ENCODE measurements around the gene ADCY2.

- TF ChIP-seq, protein P1, sequence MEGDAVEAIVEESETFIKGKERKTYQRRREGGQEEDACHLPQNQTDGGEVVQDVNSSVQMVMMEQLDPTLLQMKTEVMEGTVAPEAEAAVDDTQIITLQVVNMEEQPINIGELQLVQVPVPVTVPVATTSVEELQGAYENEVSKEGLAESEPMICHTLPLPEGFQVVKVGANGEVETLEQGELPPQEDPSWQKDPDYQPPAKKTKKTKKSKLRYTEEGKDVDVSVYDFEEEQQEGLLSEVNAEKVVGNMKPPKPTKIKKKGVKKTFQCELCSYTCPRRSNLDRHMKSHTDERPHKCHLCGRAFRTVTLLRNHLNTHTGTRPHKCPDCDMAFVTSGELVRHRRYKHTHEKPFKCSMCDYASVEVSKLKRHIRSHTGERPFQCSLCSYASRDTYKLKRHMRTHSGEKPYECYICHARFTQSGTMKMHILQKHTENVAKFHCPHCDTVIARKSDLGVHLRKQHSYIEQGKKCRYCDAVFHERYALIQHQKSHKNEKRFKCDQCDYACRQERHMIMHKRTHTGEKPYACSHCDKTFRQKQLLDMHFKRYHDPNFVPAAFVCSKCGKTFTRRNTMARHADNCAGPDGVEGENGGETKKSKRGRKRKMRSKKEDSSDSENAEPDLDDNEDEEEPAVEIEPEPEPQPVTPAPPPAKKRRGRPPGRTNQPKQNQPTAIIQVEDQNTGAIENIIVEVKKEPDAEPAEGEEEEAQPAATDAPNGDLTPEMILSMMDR (IDR thresholded peaks at IDR 0.05): no peak
- no peak for TF ChIP-seq POLR2A (IDR thresholded peaks at IDR 0.05)
Observed at GRCh38 chr5:7372399-7372798, 23.5 kb upstream of the ADCY2 start.

All from heart left ventricle (tissue), 13 donors.